OCI-LY7 (cell line): Measurements from ENCODE around the gene EIF3L. TPM values are rescaled to one million over a fixed set of nuclear protein-coding genes. Genes with fewer than 3 reads are reported as not detected.

Experiments used
- BruUV-seq: library from RNA; stranded (reverse); fragments of 400-500 nt; replicated peaks from 2 replicates; lab custom pipeline; 2021; lab: Mats Ljungman, UMichigan
- CTCF ChIA-PET: fragments of 300-600 bp; sonication (Branson Sonifier 250); formaldehyde crosslinking; loops from one replicate; lab custom pipeline; 2022; ENCODE audit warnings: antibody characterized with exemption; ENCODE audit not compliant: unreplicated experiment; lab: Charles Lee
- POLR2A ChIA-PET: fragments of 300-600 bp; sonication (Branson Sonifier 250); formaldehyde crosslinking; loops from one replicate; lab custom pipeline; 2022; ENCODE audit warnings: antibody characterized with exemption; lab: Charles Lee
- DNase-seq: peaks from one replicate; pipeline ENCODE4 v3.0.0-alpha.2; 2015; ENCODE audit warnings: low spot score
- H2AFZ ChIP-seq: fragments of 200-600 bp; sonication (generic), shearing (Covaris generic); 2 replicates; pipeline ENCODE4 v1.6.1; 2014; ENCODE audit warnings: mild to moderate bottlenecking, antibody characterized with exemption, low read length, moderate library complexity
- H3K27ac ChIP-seq: fragments of 200-600 bp; sonication (generic); 2 replicates; pipeline ENCODE4 v1.5.1; 2014; ENCODE audit warnings: mixed run types, low read depth, mild to moderate bottlenecking, moderate library complexity, low read length, inconsistent platforms; ENCODE audit not compliant: poor library complexity, severe bottlenecking
- H3K36me3 ChIP-seq: fragments of 200-600 bp; sonication (generic); 2 replicates; pipeline ENCODE4 v1.6.1; 2014; ENCODE audit warnings: mild to moderate bottlenecking, antibody characterized with exemption, low read length, moderate library complexity, mixed read lengths; ENCODE audit not compliant: insufficient read depth
- H3K4me1 ChIP-seq: fragments of 200-600 bp; sonication (generic); 2 replicates; pipeline ENCODE4 v1.5.1; 2014; ENCODE audit warnings: mild to moderate bottlenecking, low read length; ENCODE audit not compliant: insufficient read depth, poor library complexity, severe bottlenecking
- H3K4me2 ChIP-seq: fragments of 200-600 bp; sonication (generic); 2 replicates; pipeline ENCODE4 v1.6.1; 2014; ENCODE audit warnings: mild to moderate bottlenecking, low read length
- H3K4me3 ChIP-seq: fragments of 200-600 bp; sonication (generic); 2 replicates; pipeline ENCODE4 v1.5.1; 2014; ENCODE audit warnings: mild to moderate bottlenecking, low read depth, low read length; ENCODE audit not compliant: poor library complexity, severe bottlenecking
- H3K79me2 ChIP-seq: fragments of 200-600 bp; sonication (generic); 2 replicates; pipeline ENCODE4 v1.6.1; 2016; ENCODE audit warnings: low read depth, mild to moderate bottlenecking, low read length, moderate library complexity, mixed read lengths; ENCODE audit not compliant: insufficient read depth
- H3K9me2 ChIP-seq: fragments of 200-600 bp; sonication (generic); 2 replicates; pipeline ENCODE4 v1.6.1; 2016; ENCODE audit warnings: mild to moderate bottlenecking, low read length, mixed read lengths; ENCODE audit not compliant: insufficient read depth
- H3K9me3 ChIP-seq: fragments of 200-600 bp; sonication (generic); 2 replicates; pipeline ENCODE4 v1.6.1; 2014; ENCODE audit warnings: mild to moderate bottlenecking, mixed run types, low read length, mixed read lengths
- H4K20me1 ChIP-seq: fragments of 200-600 bp; sonication (generic); 2 replicates; pipeline ENCODE4 v1.6.1; 2014; ENCODE audit warnings: mild to moderate bottlenecking, antibody characterized with exemption, low read length, moderate library complexity, mixed read lengths; ENCODE audit not compliant: insufficient read depth
- EZH2phosphoT487 ChIP-seq: fragments of 200-600 bp; sonication (generic); IDR thresholded peaks from 2 replicates; pipeline ENCODE4 v1.6.1; 2018; ENCODE audit warnings: low read depth, borderline replicate concordance, mild to moderate bottlenecking, mixed run types, antibody characterized with exemption, low read length, moderate library complexity, mixed read lengths
- intact Hi-C: fragments of 100-400 bp; cut with micrococcal nuclease; formaldehyde crosslinking; loops from one replicate; pipeline ENCODE4 v1.10.0; 2022; ENCODE audit not compliant: unreplicated experiment
- total RNA-seq, 2 experiments: library from RNA; depleted of rRNA in 1 of 2; stranded (reverse); fragments of >200 nt in 1 of 2; shearing (Covaris generic) in 1 of 2; gene quantifications; 2 replicates each; pipeline ENCODE4 v1.2.3, GENCODE V29; 2014 to 2022
- TF ChIP-seq, protein P1 (sequence below): fragments of 200-600 bp; sonication (generic); conservative IDR thresholded peaks from 2 replicates; pipeline ENCODE4 v1.5.1; 2014; ENCODE audit warnings: mild to moderate bottlenecking, antibody characterized with exemption, low read length, moderate library complexity, mixed read lengths

Gene EIF3L
- total RNA-seq, 2 experiments from 2014 or later = 503 to 596 TPM

GRCh38 chr22:37887584-37888378 lies 38.6 kb downstream of the EIF3L start:
- Histone ChIP-seq H3K9me3 (no peaks in the 10 kb centered on the region), H3K4me2 (no peak overlapping the region), H4K20me1 (no peaks in the 10 kb centered on the region), H3K4me1 (no peaks in the 10 kb centered on the region), H3K79me2 (peaks cover 8% of the 10 kb centered on the region; the same call in 1 of the 2 replicates), H2AFZ (no peak overlapping the region), H3K9me2 (no peaks in the 10 kb centered on the region), H3K27ac (no peak overlapping the region), H3K4me3 (no peak overlapping the region), H3K36me3 (peaks cover 94% of the 10 kb centered on the region)
- ChIA-PET CTCF (no interaction called here), POLR2A (interaction anchor here (1.2 kb wide), 1 partner anchor 9 kb away, joined by 3 read pairs; no protein-coding TSS in a partner anchor)
- no peak for TF ChIP-seq EZH2phosphoT487
- TF ChIP-seq, protein P1, sequence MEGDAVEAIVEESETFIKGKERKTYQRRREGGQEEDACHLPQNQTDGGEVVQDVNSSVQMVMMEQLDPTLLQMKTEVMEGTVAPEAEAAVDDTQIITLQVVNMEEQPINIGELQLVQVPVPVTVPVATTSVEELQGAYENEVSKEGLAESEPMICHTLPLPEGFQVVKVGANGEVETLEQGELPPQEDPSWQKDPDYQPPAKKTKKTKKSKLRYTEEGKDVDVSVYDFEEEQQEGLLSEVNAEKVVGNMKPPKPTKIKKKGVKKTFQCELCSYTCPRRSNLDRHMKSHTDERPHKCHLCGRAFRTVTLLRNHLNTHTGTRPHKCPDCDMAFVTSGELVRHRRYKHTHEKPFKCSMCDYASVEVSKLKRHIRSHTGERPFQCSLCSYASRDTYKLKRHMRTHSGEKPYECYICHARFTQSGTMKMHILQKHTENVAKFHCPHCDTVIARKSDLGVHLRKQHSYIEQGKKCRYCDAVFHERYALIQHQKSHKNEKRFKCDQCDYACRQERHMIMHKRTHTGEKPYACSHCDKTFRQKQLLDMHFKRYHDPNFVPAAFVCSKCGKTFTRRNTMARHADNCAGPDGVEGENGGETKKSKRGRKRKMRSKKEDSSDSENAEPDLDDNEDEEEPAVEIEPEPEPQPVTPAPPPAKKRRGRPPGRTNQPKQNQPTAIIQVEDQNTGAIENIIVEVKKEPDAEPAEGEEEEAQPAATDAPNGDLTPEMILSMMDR = peak; percentile 46
- no TSS peak for BruUV-seq
- intact Hi-C loops = no loop called here
- no peak for DNase-seq

DNA sequence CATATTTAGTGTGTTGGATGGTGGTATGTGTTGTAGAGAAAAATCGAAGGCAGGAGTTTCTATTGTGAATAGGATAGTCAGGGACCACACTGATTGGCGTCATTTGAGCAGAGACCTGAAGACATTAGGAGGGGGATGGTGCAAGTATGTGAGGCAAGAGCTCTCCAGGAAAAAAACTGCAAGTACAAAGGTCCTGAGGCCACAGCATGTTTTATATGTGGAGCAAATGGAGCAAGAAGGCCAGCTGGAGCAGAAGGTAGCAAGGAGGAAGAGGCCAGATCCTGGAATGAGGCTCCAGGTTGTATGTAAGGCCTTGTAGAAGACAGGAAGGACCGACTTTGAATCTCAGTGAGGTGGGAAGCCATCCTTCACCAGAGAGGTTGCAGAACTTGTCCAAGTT lies 42.7 kb downstream of the EIF3L start:
- Histone ChIP-seq H3K79me2 (no peaks in the 10 kb centered on the region), H3K4me2 (no peak overlapping the region), H4K20me1 (no peaks in the 10 kb centered on the region), H3K4me1 (peaks cover 19% of the 10 kb centered on the region), H3K9me2 (no peaks in the 10 kb centered on the region), H3K36me3 (peaks cover 59% of the 10 kb centered on the region), H3K27ac (no peak overlapping the region), H2AFZ (no peak overlapping the region), H3K9me3 (no peaks in the 10 kb centered on the region), H3K4me3 (no peak overlapping the region)
- no TSS peak for BruUV-seq
- CTCF ChIA-PET = no interaction called here
- TF ChIP-seq, protein P1 = no peak
- no peak for TF ChIP-seq EZH2phosphoT487
- no peak for DNase-seq
- POLR2A ChIA-PET = no interaction called here
- intact Hi-C loops = no loop called here
